GM19395 (cell line): ENCODE data around the gene AKAP6.

Experiments used
- ATAC-seq: cut with Tn5 transposase; IDR thresholded peaks from one replicate; pipeline ENCODE4 v1.9.1; 2021; ENCODE audit warnings: mild to moderate bottlenecking, moderate library complexity; ENCODE audit not compliant: unreplicated experiment

Gene AKAP6

GRCh38 chr14:32847867-32848266, 518.8 kb downstream of the AKAP6 start:
- no peak for ATAC-seq

GRCh38 chr14:32865827-32866376, 536.8 kb downstream of the AKAP6 start:
- ATAC-seq: no peak

GRCh38 chr14:32883188-32883587, 554.1 kb downstream of the AKAP6 start:
- ATAC-seq: no peak
